Heart left ventricle (tissue), 16 donors: ENCODE results near the gene KCNG2. TPM values are rescaled to one million over a fixed set of nuclear protein-coding genes. Genes with fewer than 3 reads are reported as not detected.
A peak's percentile ranks its signal among the peaks of the same experiment; 100 is the strongest.

Experiments used
- ATAC-seq, 4 donors: fragments of 200-7000 bp; cut with Tn5 transposase; one replicate each; pipeline ENCODE4 v1.9.1; 2020 to 2022; ENCODE audit warnings: moderate library complexity in 4 of 4, mild to moderate bottlenecking in 3 of 4, moderate number of reproducible peaks in 1 of 4
- DNase-seq, 5 donors: peaks; one replicate each; pipeline ENCODE4 v3.0.0-alpha.2; 2020
- H3K27ac ChIP-seq, 12 donors: fragments of 200-600 bp; sonication (generic) in 4 of 12; one replicate each; pipeline versions ENCODE4 v1.5.0 to v1.8.0; 2016 to 2022; ENCODE audit warnings: mild to moderate bottlenecking in 2 of 12
- H3K27me3 ChIP-seq, 9 donors: fragments of 200-600 bp; sonication (generic) in 2 of 9; one replicate each; pipeline versions ENCODE4 v1.5.1 to v1.8.0; 2016 to 2022; ENCODE audit warnings: mild to moderate bottlenecking in 3 of 9
- H3K36me3 ChIP-seq, 9 donors: fragments of 200-600 bp; sonication (generic) in 2 of 9; one replicate each; pipeline versions ENCODE4 v1.5.0 to v1.8.0; 2018 to 2022; ENCODE audit warnings: mild to moderate bottlenecking in 2 of 9
- H3K4me1 ChIP-seq, 12 donors: fragments of 200-600 bp; sonication (generic) in 4 of 12; one replicate each; pipeline versions ENCODE4 v1.5.0 to v1.8.0; 2016 to 2022; ENCODE audit warnings: mild to moderate bottlenecking in 3 of 12
- H3K4me3 ChIP-seq, 12 donors: fragments of 200-600 bp; sonication (generic) in 4 of 12; one replicate each; pipeline versions ENCODE4 v1.5.0 to v1.8.0; 2017 to 2022; ENCODE audit warnings: mild to moderate bottlenecking in 9 of 12, moderate library complexity in 4 of 12
- H3K9me3 ChIP-seq, 12 donors: fragments of 200-600 bp; sonication (generic) in 4 of 12; one replicate each; pipeline versions ENCODE4 v1.5.0 to v1.8.0; 2016 to 2022; ENCODE audit warnings: mild to moderate bottlenecking in 1 of 12
- POLR2A ChIP-seq, 2 donors: fragments of 450-650 bp; IDR thresholded peaks; one replicate each; pipeline ENCODE4 v1.6.1; 2017; ENCODE audit warnings: antibody characterized with exemption in 2 of 2, mild to moderate bottlenecking in 2 of 2, moderate library complexity in 2 of 2
- WGBS, 4 donors: extraction: QIAGEN DNeasy Blood & Tissue Kit in 2 of 4; methylation state at CpG; one replicate each; pipeline versions ENCODE4 v1.1.5 to v1.1.7; 2013 to 2018; 5-methylcytosine and 5-hydroxymethylcytosine counted together
- intact Hi-C, 10 donors: fragments of 100-400 bp; cut with DNase I; formaldehyde crosslinking; loops; one replicate each; pipeline versions ENCODE4 v1.11.1 to v1.14.2; 2022
- polyA plus RNA-seq, 2 donors: library from polyadenylated mRNA; stranded (reverse); fragments of 200-250 nt; gene quantifications; one replicate each; pipeline ENCODE4 v1.2.3, GENCODE V29; 2013
- total RNA-seq, 9 donors: library from RNA; depleted of rRNA in 2 of 9; stranded (reverse); fragments of >200 nt in 2 of 9; fragmentation: NEBNext Ultra II Directional in 3 of 9; extraction: Animal tissue kit (Norgen Biotek cat#: 25700) in 3 of 9; gene quantifications; one replicate each; pipeline versions ENCODE4 v1.1.0 to v1.2.4, GENCODE V29; 2016 to 2023
- TF ChIP-seq, protein P1 (sequence below), 12 donors: fragments of 200-600 bp; sonication (generic) in 4 of 12; IDR thresholded peaks; one replicate each; pipeline versions ENCODE4 v1.5.0 to v1.8.0; 2018 to 2022; ENCODE audit warnings: antibody characterized with exemption in 12 of 12, mild to moderate bottlenecking in 5 of 12
- donor health status: ischemic (EF 13 %, LVEDD 7.1; RV severe dilation, severe dysfunction).
- donor health status: healthy with polysubstance abuse.
- donor health status: DM: no; HTN: yes; CAD: no.
- donor health status: DM: no; HTN: no; CAD: no.
- donor health status: ischemic (EF 25% LVEDD 6.9; RV normal size, moderate dysfunction).
- donor health status: ischemic (EF 25% LVEDD 5.7; RV mildly dilated, moderate dysfunction).
- donor health status: healthy.
- donor health status: DM: yes; HTN: yes; CAD: no.
- donor health status: ischemic (EF 35%, LVEDD 5.7; RV mildly dilated, moderate dysfunction).
- donor health status: nonischemic (EF 11% LVEDD 7.7; RV severe dilation, severe dysfunction).
- donor health status: DM: yes; HTN: yes; CAD: no.
- donor health status: PGD.
- donor health status: ischemic (EF 29% LVEDD 5.4; RV normal size, mild dysfunction).
- donor health status: nonischemic (EF 23%, LVEDD 6.1; RV moderate dilation, normal function).

KCNG2 gene
- total and polyA plus RNA-seq, 11 donors = 0.07 to 1.5 (median 0.18) TPM; not detected in 8

DNA sequence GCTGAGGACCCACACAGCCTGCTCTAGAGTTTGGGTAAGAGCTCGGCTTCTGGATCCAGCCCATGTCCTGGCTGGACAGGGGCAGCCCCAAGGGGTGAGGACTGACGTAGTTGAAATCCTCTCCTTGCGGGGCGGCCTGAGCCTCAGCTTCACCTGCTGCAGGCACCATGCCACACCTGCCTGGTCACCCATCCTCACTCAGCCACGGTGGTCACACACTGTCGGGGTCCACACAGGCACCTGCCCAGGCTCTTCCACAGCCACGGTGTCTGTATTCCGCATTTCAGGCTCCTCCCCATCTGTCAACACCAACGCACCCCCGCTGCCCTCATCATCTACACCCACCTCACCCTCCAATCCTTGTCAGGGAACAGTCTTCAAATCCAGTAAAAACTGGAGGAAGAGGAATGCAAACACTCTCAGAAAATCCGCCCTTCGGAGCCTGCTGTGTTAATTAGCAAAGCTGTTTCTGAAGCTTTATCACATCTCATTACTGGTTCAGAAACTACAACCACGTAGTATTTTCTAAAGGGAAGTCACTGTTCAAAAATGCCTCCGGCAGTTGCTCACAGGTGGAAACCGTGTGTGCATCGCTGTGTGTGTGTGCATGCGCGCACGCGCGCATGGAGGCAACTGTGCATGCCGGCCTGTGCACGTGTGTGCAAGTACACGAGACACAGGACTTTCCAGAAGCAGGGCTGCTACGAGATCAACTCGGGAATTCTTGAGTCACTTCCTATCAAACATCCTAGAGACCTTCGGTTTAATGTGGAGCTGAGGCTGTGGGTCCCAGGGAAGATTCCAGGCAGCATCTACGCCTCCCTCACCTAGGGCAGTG, 115.5 kb downstream of the KCNG2 start:
- no peak for ATAC-seq
- TF ChIP-seq POLR2A (IDR thresholded peaks at IDR 0.05) = no peak
- TF ChIP-seq, protein P1, sequence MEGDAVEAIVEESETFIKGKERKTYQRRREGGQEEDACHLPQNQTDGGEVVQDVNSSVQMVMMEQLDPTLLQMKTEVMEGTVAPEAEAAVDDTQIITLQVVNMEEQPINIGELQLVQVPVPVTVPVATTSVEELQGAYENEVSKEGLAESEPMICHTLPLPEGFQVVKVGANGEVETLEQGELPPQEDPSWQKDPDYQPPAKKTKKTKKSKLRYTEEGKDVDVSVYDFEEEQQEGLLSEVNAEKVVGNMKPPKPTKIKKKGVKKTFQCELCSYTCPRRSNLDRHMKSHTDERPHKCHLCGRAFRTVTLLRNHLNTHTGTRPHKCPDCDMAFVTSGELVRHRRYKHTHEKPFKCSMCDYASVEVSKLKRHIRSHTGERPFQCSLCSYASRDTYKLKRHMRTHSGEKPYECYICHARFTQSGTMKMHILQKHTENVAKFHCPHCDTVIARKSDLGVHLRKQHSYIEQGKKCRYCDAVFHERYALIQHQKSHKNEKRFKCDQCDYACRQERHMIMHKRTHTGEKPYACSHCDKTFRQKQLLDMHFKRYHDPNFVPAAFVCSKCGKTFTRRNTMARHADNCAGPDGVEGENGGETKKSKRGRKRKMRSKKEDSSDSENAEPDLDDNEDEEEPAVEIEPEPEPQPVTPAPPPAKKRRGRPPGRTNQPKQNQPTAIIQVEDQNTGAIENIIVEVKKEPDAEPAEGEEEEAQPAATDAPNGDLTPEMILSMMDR (IDR thresholded peaks at IDR 0.05) = no peak
- H3K4me1 ChIP-seq = no peaks in the 10 kb centered on the region
- 83 to 90% (median 87%) methylated on average over 25 to 28 of the region's 28 CpGs for WGBS, 4 donors
- H3K9me3 ChIP-seq = no peaks in the 10 kb centered on the region
- DNase-seq = peak in 1 of 5 donors; percentile 49
- no peak overlapping the region for H3K4me3 ChIP-seq
- no peaks in the 10 kb centered on the region for H3K27me3 ChIP-seq
- H3K27ac ChIP-seq = no peak overlapping the region
- intact Hi-C loops = loop anchor here in 1 of 10 donors (10.0 kb wide), 1 partner anchor 538 kb away; no protein-coding TSS in a partner anchor
- peaks cover 0 to 47% (median 20%) of the 10 kb centered on the region in 9 donors for H3K36me3 ChIP-seq

DNA sequence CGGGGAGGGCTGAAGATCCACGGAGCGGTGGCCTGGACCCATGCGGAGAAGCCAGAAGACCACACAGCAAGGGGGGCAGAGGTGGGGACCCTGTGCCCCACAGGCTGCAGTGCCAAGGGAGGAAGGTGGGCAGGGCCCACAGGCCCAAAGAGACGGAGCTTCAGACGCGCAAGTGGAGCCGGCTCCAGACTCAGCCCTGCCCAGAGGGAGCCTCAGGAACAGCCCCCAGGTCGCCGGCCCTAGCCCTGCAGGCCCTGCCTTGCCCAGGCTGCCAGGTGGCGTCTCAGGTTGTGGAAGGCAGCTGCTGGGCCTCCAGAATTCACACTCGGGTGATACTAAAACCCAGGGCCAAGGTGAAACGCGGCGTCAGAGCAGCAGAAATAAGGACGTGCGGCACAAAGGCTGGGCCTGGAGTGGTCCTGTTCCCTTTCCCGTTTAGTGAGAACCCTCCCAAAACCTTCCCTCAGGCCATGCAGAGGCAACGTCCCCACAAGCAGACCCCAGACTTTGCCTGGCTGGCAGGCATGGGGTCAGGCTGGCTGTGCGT, 116.9 kb downstream of the KCNG2 start:
- TF ChIP-seq, protein P1 (IDR thresholded peaks at IDR 0.05) = no peak
- TF ChIP-seq POLR2A (IDR thresholded peaks at IDR 0.05) = no peak
- intact Hi-C loops = loop anchor here in 1 of 10 donors (10.0 kb wide), 1 partner anchor 540 kb away; no protein-coding TSS in a partner anchor
- DNase-seq = no peak
- H3K27me3 ChIP-seq = no peaks in the 10 kb centered on the region
- WGBS, 4 donors = 91 to 92% (median 92%) methylated on average over 20 of the region's 20 CpGs
- H3K9me3 ChIP-seq = no peaks in the 10 kb centered on the region
- no peak overlapping the region for H3K4me3 ChIP-seq
- no peaks in the 10 kb centered on the region for H3K4me1 ChIP-seq
- no peak for ATAC-seq
- H3K36me3 ChIP-seq = peaks cover 0 to 55% (median 23%) of the 10 kb centered on the region in 9 donors
- no peak overlapping the region for H3K27ac ChIP-seq

DNA sequence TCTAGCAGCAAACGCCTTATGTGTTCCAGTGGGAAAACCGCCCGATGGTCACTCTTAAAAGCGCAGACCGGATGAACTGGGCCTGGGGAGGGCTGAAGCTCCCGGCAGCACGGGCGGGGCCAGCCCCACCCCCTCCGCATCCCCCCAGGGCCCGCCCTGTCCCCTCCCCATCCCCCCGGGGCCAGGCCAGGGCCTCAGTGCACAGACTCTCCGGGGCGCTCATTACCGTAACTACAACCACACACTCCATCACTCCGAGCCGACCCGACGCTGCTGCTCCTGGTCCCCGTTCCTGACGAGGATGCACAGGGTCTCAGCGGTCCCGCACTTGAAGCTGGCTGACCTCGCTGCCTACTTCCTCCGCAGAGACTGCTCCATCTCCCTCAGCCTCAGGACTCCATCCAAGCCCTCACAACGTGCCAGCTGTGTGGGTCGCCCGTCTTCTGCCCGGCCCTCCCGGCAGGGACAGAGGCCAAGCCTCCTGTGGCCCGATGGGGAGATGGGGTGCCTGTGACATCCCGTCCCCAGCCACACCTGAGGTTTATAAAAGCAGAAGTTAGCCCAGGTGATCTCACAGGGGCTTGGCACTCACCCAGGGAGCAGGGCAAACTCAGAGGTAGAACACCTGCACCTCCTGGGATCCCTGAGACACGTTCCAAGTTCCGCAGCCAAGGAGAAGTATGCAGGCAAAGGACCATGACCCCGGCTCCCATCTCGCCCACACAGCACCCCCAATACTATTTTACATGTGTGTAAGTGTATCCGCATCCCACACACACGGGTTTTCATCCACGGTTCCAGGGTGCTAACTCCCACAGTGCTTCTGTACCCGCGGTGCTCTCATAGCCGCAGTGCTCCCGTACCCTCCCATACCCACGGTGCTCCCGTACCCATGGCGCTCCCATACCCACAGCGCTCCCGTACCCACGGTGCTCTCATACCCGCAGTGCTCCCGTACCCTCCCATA, 117.7 kb downstream of the KCNG2 start:
- Histone ChIP-seq H3K9me3 (no peaks in the 10 kb centered on the region), H3K4me1 (no peaks in the 10 kb centered on the region), H3K27me3 (no peaks in the 10 kb centered on the region), H3K4me3 (no peak overlapping the region), H3K27ac (no peak overlapping the region), H3K36me3 (peaks cover 0 to 55% (median 23%) of the 10 kb centered on the region in 9 donors)
- TF ChIP-seq POLR2A (IDR thresholded peaks at IDR 0.05) = no peak
- TF ChIP-seq, protein P1 (IDR thresholded peaks at IDR 0.05) = no peak
- intact Hi-C loops = loop anchor here in 1 of 10 donors (10.0 kb wide), 1 partner anchor 541 kb away; no protein-coding TSS in a partner anchor
- DNase-seq (no peak), ATAC-seq (no peak)
- whole genome bisulfite sequencing, 4 donors = 93 to 95% (median 94%) methylated on average over 45 to 50 of the region's 50 CpGs
